Endothelial cell of umbilical vein (primary cell): ENCODE results near the gene SH3TC1. TPM values are rescaled to one million over a fixed set of nuclear protein-coding genes. Genes with fewer than 3 reads are reported as not detected.

Experiments used
- BruUV-seq: library from RNA; stranded (reverse); fragments of 400-500 nt; replicated peaks from 2 replicates; lab custom pipeline; 2021; lab: Mats Ljungman, UMichigan
- CTCF ChIA-PET: fragments of 300-600, 350-600 bp; sonication (Branson Sonifier 250); formaldehyde crosslinking; loops from one replicate; lab custom pipeline; 2021; ENCODE audit warnings: antibody characterized with exemption, inconsistent platforms; lab: Charles Lee
- POLR2A ChIA-PET: fragments of 300-600, 350-600 bp; sonication (Branson Sonifier 250); formaldehyde crosslinking; loops from one replicate; lab custom pipeline; 2021; ENCODE audit warnings: antibody characterized with exemption, inconsistent platforms; lab: Charles Lee
- DNase-seq: peaks from one replicate; pipeline ENCODE4 v3.0.0-alpha.2; 2011; ENCODE audit warnings: low read depth, low spot score
- FAIRE-seq: peaks from 2 replicates; lab custom pipeline; 2011; peaks lifted over from hg19 to GRCh38; lab: Jason Lieb, UNC
- H2AFZ ChIP-seq: 2 replicates; pipeline ENCODE4 v1.6.0; 2012; ENCODE audit warnings: low read depth, low read length, control low read depth, inconsistent platforms
- H3K27ac ChIP-seq: 2 replicates; pipeline ENCODE4 v1.5.1; 2011; ENCODE audit warnings: low read depth, mild to moderate bottlenecking, control low read depth, low read length, moderate library complexity; ENCODE audit not compliant: insufficient read depth
- H3K27me3 ChIP-seq, 2 experiments: 2 replicates each; pipeline versions ENCODE4 v1.6.0 to v1.6.1; 2011; ENCODE audit warnings: low read length in 2 of 2, mixed read lengths in 1 of 2; ENCODE audit not compliant: control insufficient read depth in 2 of 2, insufficient read depth in 2 of 2
- H3K36me3 ChIP-seq, 2 experiments: 2 replicates in 1 of 2; 3 replicates in 1 of 2; pipeline ENCODE4 v1.5.1; 2011; ENCODE audit warnings: low read length in 2 of 2, mild to moderate bottlenecking in 1 of 2, moderate library complexity in 1 of 2; ENCODE audit not compliant: control insufficient read depth in 2 of 2, insufficient read depth in 2 of 2; ENCODE audit errors: extremely low read depth in 1 of 2
- H3K4me1 ChIP-seq: 3 replicates; pipeline ENCODE4 v1.5.1; 2011; ENCODE audit warnings: mild to moderate bottlenecking, low read length; ENCODE audit not compliant: control insufficient read depth, insufficient read depth; ENCODE audit errors: extremely low read depth
- H3K4me2 ChIP-seq: 2 replicates; pipeline ENCODE4 v1.6.1; 2011; ENCODE audit warnings: low read length, control low read depth, mixed read lengths; ENCODE audit not compliant: insufficient read depth
- H3K4me3 ChIP-seq, 3 experiments: fragments of 200-600 bp in 1 of 3; sonication (generic), shearing (Covaris generic) in 1 of 3; replicated peaks in 1 of 3; 2 replicates each; pipeline ENCODE4 v1.5.1; 2011 to 2016; ENCODE audit warnings: control low read depth in 3 of 3, low read length in 3 of 3, mild to moderate bottlenecking in 2 of 3, inconsistent platforms in 1 of 3, low read depth in 1 of 3, moderate library complexity in 1 of 3; ENCODE audit not compliant: insufficient read depth in 1 of 3
- H3K79me2 ChIP-seq: 2 replicates; pipeline ENCODE4 v1.6.0; 2012; ENCODE audit warnings: low read length, inconsistent platforms; ENCODE audit not compliant: control insufficient read depth, insufficient read depth
- H3K9ac ChIP-seq: replicated peaks from 2 replicates; pipeline ENCODE3; 2011; ENCODE audit warnings: low read length, control low read depth; ENCODE audit not compliant: insufficient read depth; ENCODE audit errors: extremely low read depth
- H3K9me1 ChIP-seq: replicated peaks from 3 replicates; pipeline ENCODE4 v1.6.0; 2011; ENCODE audit warnings: mild to moderate bottlenecking, low read length; ENCODE audit not compliant: control insufficient read depth, insufficient read depth; ENCODE audit errors: extremely low read depth
- H3K9me3 ChIP-seq: replicated peaks from 2 replicates; pipeline ENCODE4 v1.5.1; 2012; ENCODE audit warnings: low read length, inconsistent platforms; ENCODE audit not compliant: control insufficient read depth, insufficient read depth
- H4K20me1 ChIP-seq: replicated peaks from 2 replicates; pipeline ENCODE3; 2011; ENCODE audit warnings: mild to moderate bottlenecking, low read length; ENCODE audit not compliant: control insufficient read depth, insufficient read depth; ENCODE audit errors: extremely low read depth
- CTCF ChIP-seq, 2 donors: IDR thresholded peaks; 1 replicate in 1 of 2; 2 replicates in 1 of 2; pipeline ENCODE4 v1.5.1; 2011; ENCODE audit warnings: low read length in 2 of 2, mild to moderate bottlenecking in 2 of 2, moderate library complexity in 2 of 2, control low read depth in 1 of 2, inconsistent platforms in 1 of 2, low read depth in 1 of 2; ENCODE audit not compliant: insufficient read depth in 1 of 2; ENCODE audit errors: extremely low read depth in 1 of 2
- EZH2 ChIP-seq: IDR thresholded peaks from 2 replicates; pipeline ENCODE4 v1.6.1; 2012; ENCODE audit warnings: borderline replicate concordance, low read depth, mild to moderate bottlenecking, moderate library complexity, low read length, inconsistent platforms; ENCODE audit not compliant: severe bottlenecking
- JUN ChIP-seq: IDR thresholded peaks from 2 replicates; pipeline ENCODE4 v1.6.1; 2011; ENCODE audit warnings: borderline replicate concordance, low read depth; ENCODE audit not compliant: insufficient read length, insufficient read depth
- dilution Hi-C: fragments of 300-500 bp; cut with MboI; formaldehyde crosslinking; loops from one replicate; pipeline ENCODE4 v1.15.0; 2019; ENCODE audit warnings: low sequenced_read_pairs; ENCODE audit not compliant: extremely low pct_ligation_motif_present
- intact Hi-C: fragments of 100-400 bp; cut with micrococcal nuclease; formaldehyde crosslinking; loops from one replicate; pipeline ENCODE4 v1.10.0; 2022
- polyA plus RNA-seq, 4 experiments: library from polyadenylated mRNA; depleted of rRNA in 3 of 4; stranded (reverse) in 3 of 4; unstranded in 1 of 4; fragments of >200 nt; gene quantifications; 2 replicates each; pipeline versions ENCODE4 v1.2.1 to v1.2.3, GENCODE V29; 2011 to 2012; ENCODE audit warnings: missing spikeins in 1 of 4
- total RNA-seq: library from RNA; stranded (reverse); gene quantifications from 2 replicates; pipeline ENCODE4 v1.2.3, GENCODE V29; 2021

Gene SH3TC1
- total and polyA plus RNA-seq, 2 donors (not counting 3 experiments of a cell fraction or from before 2014, with no cell fraction given): 96.5 to 192 TPM

- POLR2A ChIA-PET: no interaction called here
- intact Hi-C loops: no loop called here
Observed at GRCh38 chr4:8238515-8239053, 39.5 kb downstream of the SH3TC1 start.

More at GRCh38 chr4:8238515-8239053, 39.5 kb downstream of the SH3TC1 start:
- Histone ChIP-seq H3K9me3 (no peaks in the 10 kb centered on the region), H4K20me1 (no peaks in the 10 kb centered on the region), H3K4me2 (no peak overlapping the region), H3K36me3 (peaks cover 21 to 87% of the 10 kb centered on the region in 2 experiments), H3K9me1 (no peaks in the 10 kb centered on the region), H3K4me3 (no peak overlapping the region), H3K27me3 (no peaks in the 10 kb centered on the region), H3K79me2 (peaks cover 5% of the 10 kb centered on the region), H3K4me1 (no peaks in the 10 kb centered on the region), H2AFZ (no peak overlapping the region), H3K9ac (no peak overlapping the region), H3K27ac (no peak overlapping the region)
- DNase-seq (no peak), FAIRE-seq (no peak)
- BruUV-seq: no TSS peak
- CTCF ChIA-PET: interaction anchor here (1.2 to 1.9 kb wide), 2 partner anchors 28 to 62 kb away, joined by 6 to 8 read pairs; no protein-coding TSS in a partner anchor
- dilution Hi-C loops: no loop called here
- TF ChIP-seq JUN (no peak), EZH2 (no peak), CTCF (IDR thresholded peaks at IDR 0.05; ENCODE audit: extremely low read depth in 1 of 2, insufficient read depth in 1 of 2, low read depth in 1 of 2, low read length in 2 of 2) (peak in 1 of 2 donors; percentile 9)
